ENCODE data around the gene CCDC60.

The CCDC60 gene

GRCh38 chr12:119406811-119407210, 72.3 kb downstream of the CCDC60 start:
- no peak overlapping the region for H3K27ac ChIP-seq (ENCODE audit: extremely low read depth, low read depth, low read length)
- ChIA-PET POLR2A (no interaction called here), CTCF (interaction anchor here (0.6 to 0.7 kb wide), 2 partner anchors 13 to 75 kb away, joined by 3 read pairs; no protein-coding TSS in a partner anchor)
- no peaks in the 10 kb centered on the region for H3K4me1 ChIP-seq (ENCODE audit: control insufficient read depth, insufficient read depth, low read length)
- H3K9me3 ChIP-seq (ENCODE audit: control insufficient read depth, insufficient read depth, low read depth, low read length) = no peaks in the 10 kb centered on the region
- H3K36me3 ChIP-seq (ENCODE audit: control insufficient read depth in 2 of 2, insufficient read depth in 1 of 2, low read length in 2 of 2) = no peaks in the 10 kb centered on the region
- TF ChIP-seq ZNF18 (tag by site-specific recombination; IDR thresholded peaks at IDR 0.05) = no peak
- TF ChIP-seq ZNF394 (tag by site-specific recombination; IDR thresholded peaks at IDR 0.05; ENCODE audit: borderline replicate concordance) = no peak
- H3K4me3 ChIP-seq (ENCODE audit: low read depth, low read length) = no peak overlapping the region

GRCh38 chr12:119409043-119409442, 74.5 kb downstream of the CCDC60 start:
- ChIA-PET CTCF (interaction anchor here (0.6 kb wide), 1 partner anchor 335 kb away, joined by 3 read pairs; no protein-coding TSS in a partner anchor), POLR2A (no interaction called here)

More at GRCh38 chr12:119409043-119409442, 74.5 kb downstream of the CCDC60 start:
- Histone ChIP-seq H3K36me3 (ENCODE audit: control insufficient read depth in 2 of 2, insufficient read depth in 1 of 2, low read length in 2 of 2) (no peaks in the 10 kb centered on the region), H3K27ac (ENCODE audit: extremely low read depth, low read depth, low read length) (no peak overlapping the region), H3K4me1 (ENCODE audit: control insufficient read depth, insufficient read depth, low read length) (no peaks in the 10 kb centered on the region), H3K9me3 (ENCODE audit: control insufficient read depth, insufficient read depth, low read depth, low read length) (no peaks in the 10 kb centered on the region), H3K4me3 (ENCODE audit: low read depth, low read length) (no peak overlapping the region)
- TF ChIP-seq ZNF792 (tag by site-specific recombination; IDR thresholded peaks at IDR 0.05) (no peak), ZNF366 (tag by site-specific recombination; conservative IDR thresholded peaks at IDR 0.05) (no peak), REPIN1 (tag by site-specific recombination; IDR thresholded peaks at IDR 0.05; ENCODE audit: low read depth) (no peak), ZFP3 (tag by site-specific recombination; IDR thresholded peaks at IDR 0.05; ENCODE audit: low read depth) (no peak), SP7 (tag by site-specific recombination; IDR thresholded peaks at IDR 0.05) (no peak), HOXD13 (CRISPR knock-in tag; IDR thresholded peaks at IDR 0.05; ENCODE audit: borderline replicate concordance) (no peak), PRDM2 (tag by site-specific recombination; IDR thresholded peaks at IDR 0.05; ENCODE audit: borderline replicate concordance) (no peak), ZFP41 (tag by site-specific recombination; IDR thresholded peaks at IDR 0.05; ENCODE audit: borderline replicate concordance) (no peak), ZNF324 (tag by site-specific recombination; IDR thresholded peaks at IDR 0.05) (no peak), ZBTB7A (tag by site-specific recombination; IDR thresholded peaks at IDR 0.05; ENCODE audit: low read depth) (no peak), ZBTB17 (tag by site-specific recombination; IDR thresholded peaks at IDR 0.05) (no peak), ZBTB26 (tag by site-specific recombination; optimal IDR thresholded peaks at IDR 0.05) (no peak), GLI2 (tag by site-specific recombination; IDR thresholded peaks at IDR 0.05; ENCODE audit: borderline replicate concordance, low read depth) (no peak), ZNF610 (tag by site-specific recombination; IDR thresholded peaks at IDR 0.05; ENCODE audit: borderline replicate concordance) (no peak)

All from HEK293 (cell line).